ENCODE results near the gene SETD1A. TPM values are rescaled to one million over a fixed set of nuclear protein-coding genes. Genes with fewer than 3 reads are reported as not detected.

The SETD1A gene
- total and polyA plus RNA-seq, 9 of the 15 experiments (the other 6 are each of a cell fraction or from before 2014, with no cell fraction given), result 0.08 to 36.0 (median 4.2) TPM

GRCh38 chr16:30985401-30986128 lies 28.0 kb downstream of the SETD1A start:
- Histone ChIP-seq H3K4me3 (peak overlapping the region; percentile 44), H3K9ac (ENCODE audit: insufficient read depth in 1 of 2, low read depth in 2 of 2, low read length in 2 of 2) (peak overlapping the region; percentile 61 to 94), H3K36me3 (ENCODE audit: control insufficient read depth, insufficient read depth, low read length) (peaks cover 58% of the 10 kb centered on the region; the same call in 2 of the 3 replicates), H3K27me3 (ENCODE audit: control insufficient read depth in 2 of 2, insufficient read depth in 2 of 2, low read length in 2 of 2) (no peaks in the 10 kb centered on the region), H2AFZ (ENCODE audit: low read depth, low read length) (peak overlapping the region; percentile 89), H3K4me2 (ENCODE audit: insufficient read depth, low read length) (peak overlapping the region; percentile 80), H3K4me1 (replicated peaks in 1 of 2; ENCODE audit: control insufficient read depth in 2 of 2, insufficient read depth in 2 of 2, low read length in 2 of 2) (peaks cover 7 to 65% of the 10 kb centered on the region in 2 experiments; a peak in 4 of 5 replicates), H3K79me2 (ENCODE audit: control insufficient read depth, insufficient read depth, low read length) (peaks cover 15% of the 10 kb centered on the region), H3K27ac (ENCODE audit: extremely low read depth, low read depth, low read length) (peak overlapping the region; percentile 51), H3K9me1 (ENCODE audit: control insufficient read depth, insufficient read depth, low read length) (peaks cover 2% of the 10 kb centered on the region), H3K9me3 (replicated peaks; ENCODE audit: control insufficient read depth, insufficient read depth, low read depth, low read length) (no peaks in the 10 kb centered on the region), H4K20me1 (replicated peaks; ENCODE audit: control insufficient read depth, insufficient read depth, low read length) (no peaks in the 10 kb centered on the region; the same call in none of the 2 replicates)
- DNase-seq (ENCODE audit: extremely low read depth in 1 of 4, low spot score in 3 of 4), result peak; percentile 60 to 63 (median 62)
- TSS peak; percentile 34 for BruUV-seq (replicated peaks)
- 41% methylated on average over 19 of the region's 20 CpGs for WGBS (ENCODE audit: insufficient coverage, low coverage, missing lambda C conversion rate)
- peak; percentile 65 for FAIRE-seq
- in situ Hi-C loops (cut with MboI), result loop anchor here (10.0 to 25.0 kb wide), 2 partner anchors 309 to 452 kb away; partner anchors contain the start of genes COX6A2 and ZNF843
- ChIA-PET CTCF (ENCODE audit: low intra/inter-chr PET ratio) (interaction anchor here (0.6 to 2.1 kb wide), 6 partner anchors 57 to 883 kb away, joined by 3 to 15 read pairs (median 5); no protein-coding TSS in a partner anchor), POLR2A (interaction anchor here (0.6 to 5.7 kb wide), 17 partner anchors 10 to 881 kb away, joined by 3 to 32 read pairs (median 3); partner anchors contain the start of genes FUS, KAT8, PHKG2 and SETD1A)
- ATAC-seq, result peak; percentile 76
- intact Hi-C loops (cut with micrococcal nuclease), result loop anchor here (1.0 to 10.0 kb wide), 5 partner anchors 31 to 457 kb away; partner anchors contain the start of genes VKORC1 and ZNF843
- no peak for TF ChIP-seq HDAC8 (tag; IDR thresholded peaks at IDR 0.05)
- peak; percentile 70 for TF ChIP-seq DEAF1 (CRISPR knock-in tag; IDR thresholded peaks at IDR 0.05)
- no peak for TF ChIP-seq CHD2 (IDR thresholded peaks at IDR 0.05; ENCODE audit: low read depth, low read length)
- no peak for TF ChIP-seq BRCA1 (IDR thresholded peaks at IDR 0.05)
- no peak for TF ChIP-seq BRCA1 (CRISPR knock-in tag; IDR thresholded peaks at IDR 0.05)
- TF ChIP-seq SMARCE1 (IDR thresholded peaks at IDR 0.05), result no peak
- TF ChIP-seq AFF1 (IDR thresholded peaks at IDR 0.05; ENCODE audit: low read depth in 1 of 2, partially characterized antibody in 2 of 2), result no peak
- TF ChIP-seq USF1 (CRISPR knock-in tag; IDR thresholded peaks at IDR 0.05), result peak; percentile 60
- no peak for TF ChIP-seq ZFP1 (CRISPR knock-in tag; IDR thresholded peaks at IDR 0.05)
- no peak for TF ChIP-seq ZNF174 (CRISPR knock-in tag; IDR thresholded peaks at IDR 0.05)
- no peak for TF ChIP-seq LEF1 (IDR thresholded peaks at IDR 0.05)
- no peak for TF ChIP-seq PYGO2 (tag; IDR thresholded peaks at IDR 0.05)
- TF ChIP-seq POLR2B (IDR thresholded peaks at IDR 0.05; ENCODE audit: low read depth, partially characterized antibody), result no peak
- no peak for TF ChIP-seq CCNT2 (IDR thresholded peaks at IDR 0.05; ENCODE audit: borderline replicate concordance, extremely low read depth, insufficient read length, low read depth, low read length)
- no peak for TF ChIP-seq PHB2 (IDR thresholded peaks at IDR 0.05; ENCODE audit: low read depth)
- TF ChIP-seq NEUROD1 (IDR thresholded peaks at IDR 0.05; ENCODE audit: borderline replicate concordance, low read depth, low read length, partially characterized antibody), result no peak
